Measurements from ENCODE around the gene ATAT1. TPM values are rescaled to one million over a fixed set of nuclear protein-coding genes. Genes with fewer than 3 reads are reported as not detected.

ATAT1 gene
- total and polyA plus RNA-seq, 2 of the 13 experiments (the other 11 are each of a cell fraction or from before 2014, with no cell fraction given), result 9.2 to 23.6 TPM

DNA sequence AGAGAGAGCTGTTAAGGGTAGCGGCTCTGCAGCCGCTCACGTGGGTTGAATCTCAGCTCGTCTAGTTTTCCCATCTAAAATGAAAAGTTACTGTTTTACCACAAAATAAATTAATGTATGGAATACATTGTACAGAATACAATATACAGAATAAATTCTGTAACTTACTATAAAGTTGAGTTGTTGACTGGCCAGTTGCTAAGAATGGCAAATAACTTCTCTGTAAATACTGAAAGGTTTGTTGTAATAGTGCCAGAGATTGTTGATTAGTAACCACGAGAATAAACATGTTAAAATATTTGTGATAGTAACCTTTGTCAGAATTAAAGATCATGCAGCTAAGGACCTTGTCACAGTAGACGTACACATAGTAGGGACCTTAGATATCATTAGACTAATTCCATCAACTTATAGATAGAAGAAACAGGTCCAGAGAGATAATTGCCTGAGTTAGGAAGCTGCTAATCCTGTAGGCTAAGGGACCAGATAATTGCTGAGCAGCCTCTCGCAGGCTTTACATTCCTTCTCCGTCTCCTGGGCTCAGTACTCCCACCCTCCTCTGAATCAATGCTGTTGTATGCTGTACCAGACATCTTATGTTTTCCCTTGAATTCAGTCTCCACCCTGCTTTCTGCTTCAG is 64.7 kb downstream of the ATAT1 start (continued):
- TF ChIP-seq ZBTB43 (CRISPR knock-in tag; conservative IDR thresholded peaks at IDR 0.05) (no peak), ZBTB38 (CRISPR knock-in tag; IDR thresholded peaks at IDR 0.05) (no peak), ZSCAN22 (CRISPR knock-in tag; IDR thresholded peaks at IDR 0.05) (no peak), NR2C2 (CRISPR knock-in tag; IDR thresholded peaks at IDR 0.05; ENCODE audit: borderline replicate concordance) (no peak), ZNF75D (CRISPR knock-in tag; IDR thresholded peaks at IDR 0.05; ENCODE audit: borderline replicate concordance) (no peak), HCFC1 (IDR thresholded peaks at IDR 0.05; ENCODE audit: low read depth, low read length) (no peak), SRY (CRISPR knock-in tag; IDR thresholded peaks at IDR 0.05) (no peak), IRX3 (CRISPR knock-in tag; IDR thresholded peaks at IDR 0.05; ENCODE audit: borderline replicate concordance, low read depth) (no peak), RARG (CRISPR knock-in tag; IDR thresholded peaks at IDR 0.05; ENCODE audit: low read depth) (no peak), ZNF761 (CRISPR knock-in tag; conservative IDR thresholded peaks at IDR 0.05) (no peak), YY1 (IDR thresholded peaks at IDR 0.05; ENCODE audit: insufficient read depth, insufficient replicate concordance, low read depth, low read length) (no peak), NR1H2 (CRISPR knock-in tag; IDR thresholded peaks at IDR 0.05; ENCODE audit: borderline replicate concordance, low read depth) (no peak), MEF2D (CRISPR knock-in tag; IDR thresholded peaks at IDR 0.05) (no peak), FOXO4 (CRISPR knock-in tag; conservative IDR thresholded peaks at IDR 0.05) (0 out of 2 replicates have a peak, but pooled peaks have one; percentile 57), POGZ (CRISPR knock-in tag; IDR thresholded peaks at IDR 0.05) (no peak), TFE3 (CRISPR knock-in tag; IDR thresholded peaks at IDR 0.05) (no peak), GPBP1L1 (CRISPR knock-in tag; IDR thresholded peaks at IDR 0.05) (no peak), ZNF224 (CRISPR knock-in tag; IDR thresholded peaks at IDR 0.05) (no peak), ZSCAN30 (CRISPR knock-in tag; IDR thresholded peaks at IDR 0.05) (peak; percentile 59; the same call in 1 of the 2 replicates)
- TF ChIP-seq, protein P1, sequence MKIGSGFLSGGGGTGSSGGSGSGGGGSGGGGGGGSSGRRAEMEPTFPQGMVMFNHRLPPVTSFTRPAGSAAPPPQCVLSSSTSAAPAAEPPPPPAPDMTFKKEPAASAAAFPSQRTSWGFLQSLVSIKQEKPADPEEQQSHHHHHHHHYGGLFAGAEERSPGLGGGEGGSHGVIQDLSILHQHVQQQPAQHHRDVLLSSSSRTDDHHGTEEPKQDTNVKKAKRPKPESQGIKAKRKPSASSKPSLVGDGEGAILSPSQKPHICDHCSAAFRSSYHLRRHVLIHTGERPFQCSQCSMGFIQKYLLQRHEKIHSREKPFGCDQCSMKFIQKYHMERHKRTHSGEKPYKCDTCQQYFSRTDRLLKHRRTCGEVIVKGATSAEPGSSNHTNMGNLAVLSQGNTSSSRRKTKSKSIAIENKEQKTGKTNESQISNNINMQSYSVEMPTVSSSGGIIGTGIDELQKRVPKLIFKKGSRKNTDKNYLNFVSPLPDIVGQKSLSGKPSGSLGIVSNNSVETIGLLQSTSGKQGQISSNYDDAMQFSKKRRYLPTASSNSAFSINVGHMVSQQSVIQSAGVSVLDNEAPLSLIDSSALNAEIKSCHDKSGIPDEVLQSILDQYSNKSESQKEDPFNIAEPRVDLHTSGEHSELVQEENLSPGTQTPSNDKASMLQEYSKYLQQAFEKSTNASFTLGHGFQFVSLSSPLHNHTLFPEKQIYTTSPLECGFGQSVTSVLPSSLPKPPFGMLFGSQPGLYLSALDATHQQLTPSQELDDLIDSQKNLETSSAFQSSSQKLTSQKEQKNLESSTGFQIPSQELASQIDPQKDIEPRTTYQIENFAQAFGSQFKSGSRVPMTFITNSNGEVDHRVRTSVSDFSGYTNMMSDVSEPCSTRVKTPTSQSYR (CRISPR knock-in tag; IDR thresholded peaks at IDR 0.05; ENCODE audit: borderline replicate concordance), result no peak
- TF ChIP-seq, protein P2, sequence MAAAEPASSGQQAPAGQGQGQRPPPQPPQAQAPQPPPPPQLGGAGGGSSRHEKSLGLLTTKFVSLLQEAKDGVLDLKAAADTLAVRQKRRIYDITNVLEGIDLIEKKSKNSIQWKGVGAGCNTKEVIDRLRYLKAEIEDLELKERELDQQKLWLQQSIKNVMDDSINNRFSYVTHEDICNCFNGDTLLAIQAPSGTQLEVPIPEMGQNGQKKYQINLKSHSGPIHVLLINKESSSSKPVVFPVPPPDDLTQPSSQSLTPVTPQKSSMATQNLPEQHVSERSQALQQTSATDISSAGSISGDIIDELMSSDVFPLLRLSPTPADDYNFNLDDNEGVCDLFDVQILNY (CRISPR knock-in tag; conservative IDR thresholded peaks at IDR 0.05), result no peak
